HG03045 (cell line): ENCODE data around the gene CNOT1.
A peak's percentile ranks its signal among the peaks of the same experiment; 100 is the strongest.
"Not testable (repeated sequence)": the region's sequence is repeated elsewhere in the genome, so short reads cannot be mapped to it uniquely, and the experiment has no call there.

Experiments
- ATAC-seq: cut with Tn5 transposase; IDR thresholded peaks from one replicate; pipeline ENCODE4 v1.9.1; 2021; ENCODE audit warnings: mild to moderate bottlenecking, moderate library complexity; ENCODE audit not compliant: unreplicated experiment

Gene CNOT1

DNA sequence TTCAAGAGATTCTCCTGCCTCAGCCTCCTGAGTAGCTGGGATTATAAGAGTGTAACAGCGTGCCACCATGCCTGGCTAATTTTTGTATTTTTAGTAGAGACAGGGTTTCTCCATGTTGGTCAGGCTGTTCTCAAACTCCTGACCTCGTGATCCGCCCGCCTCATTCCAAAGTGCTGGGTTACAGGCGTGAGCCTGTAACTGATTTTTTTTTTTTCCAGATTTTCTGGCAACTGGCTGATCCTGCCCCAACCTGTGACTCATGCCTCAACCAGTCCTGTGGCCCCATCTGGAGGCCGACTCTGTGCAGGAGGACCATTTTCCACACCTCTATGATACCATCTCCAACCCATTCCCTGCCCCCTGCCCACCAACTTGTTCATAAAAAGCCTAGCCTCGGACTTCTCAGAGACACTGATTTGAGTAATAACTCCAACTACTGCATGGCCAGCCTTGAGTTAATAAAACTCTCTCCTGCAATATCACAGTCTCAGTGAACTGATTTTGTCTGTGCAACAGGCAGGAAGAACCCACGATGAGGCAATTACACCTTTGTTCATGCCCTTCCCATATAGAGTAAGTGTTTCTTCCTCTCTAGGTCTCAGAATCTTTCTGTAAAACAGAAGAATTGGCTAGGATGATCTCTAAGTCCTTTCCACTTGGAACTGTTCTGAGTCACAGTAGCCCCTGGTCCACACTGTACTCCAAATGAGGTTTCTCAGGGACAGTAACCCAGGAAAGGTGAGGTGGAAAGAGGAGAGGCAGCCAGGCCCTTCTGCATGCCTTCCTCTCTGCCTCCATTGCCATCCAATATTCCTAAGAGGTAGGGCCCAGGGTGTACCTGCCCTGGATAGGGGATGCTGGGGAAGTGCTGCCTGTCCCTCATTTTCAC is 8.8 kb upstream of the CNOT1 start:
- no peak for ATAC-seq

DNA sequence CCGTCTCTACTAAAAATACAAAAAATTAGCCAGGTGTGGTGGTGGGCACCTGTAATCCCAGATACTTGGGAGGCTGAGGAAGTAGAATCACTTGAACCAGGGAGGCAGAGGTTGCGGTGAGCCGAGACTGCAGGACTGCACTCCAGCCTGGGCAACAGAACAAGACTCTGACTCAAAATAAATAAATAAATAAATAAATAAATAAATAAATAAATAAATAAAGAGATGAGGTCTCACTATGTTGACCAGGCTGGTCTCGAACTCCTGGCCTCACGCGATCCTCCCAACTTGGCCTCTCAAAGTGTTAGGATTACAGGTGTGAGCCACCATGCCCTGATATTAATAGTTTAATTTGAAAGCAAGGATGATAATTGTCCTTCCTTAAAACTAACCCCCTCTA is 7.4 kb upstream of the CNOT1 start:
- not testable (repeated sequence) for ATAC-seq

DNA sequence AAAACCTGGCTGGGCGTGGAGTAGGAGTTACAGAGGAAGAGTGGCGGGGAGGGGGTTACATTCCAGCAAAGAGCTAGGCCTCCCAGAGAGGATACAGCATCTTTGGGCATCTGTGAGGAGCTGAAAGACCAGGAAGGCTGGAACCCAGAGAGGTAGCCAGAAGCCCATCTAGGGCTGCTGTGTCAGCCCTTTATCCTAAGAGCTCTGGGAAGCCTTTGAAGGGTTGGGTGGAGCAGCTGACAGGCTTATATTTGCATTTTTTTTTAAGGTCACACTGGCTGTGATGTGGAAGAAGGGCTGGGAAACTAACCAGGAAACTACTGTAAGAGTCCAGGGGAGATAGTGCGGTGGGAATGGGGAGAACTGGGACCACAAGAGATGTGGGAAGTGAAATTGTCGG is 6.8 kb upstream of the CNOT1 start:
- no peak for ATAC-seq

DNA sequence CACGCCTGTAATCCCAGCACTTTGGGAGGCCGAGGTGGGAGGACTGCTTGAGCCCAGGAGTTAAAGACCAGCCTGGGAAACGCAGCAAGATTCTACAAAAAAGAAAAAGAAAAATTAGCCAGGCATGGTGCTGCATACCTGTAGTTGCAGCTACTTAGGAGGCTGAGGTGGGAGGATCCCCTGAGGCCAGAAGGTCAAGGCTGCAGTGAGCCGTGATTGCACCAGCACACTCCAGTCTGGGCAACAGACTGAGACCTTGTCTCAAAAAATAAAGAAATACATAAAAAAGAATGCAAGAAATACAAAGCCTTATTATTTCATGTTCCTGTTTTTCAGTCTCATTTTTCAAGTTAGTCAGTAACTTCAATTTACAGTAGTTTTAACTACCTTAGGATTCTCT is 5.9 kb upstream of the CNOT1 start:
- no peak for ATAC-seq

DNA sequence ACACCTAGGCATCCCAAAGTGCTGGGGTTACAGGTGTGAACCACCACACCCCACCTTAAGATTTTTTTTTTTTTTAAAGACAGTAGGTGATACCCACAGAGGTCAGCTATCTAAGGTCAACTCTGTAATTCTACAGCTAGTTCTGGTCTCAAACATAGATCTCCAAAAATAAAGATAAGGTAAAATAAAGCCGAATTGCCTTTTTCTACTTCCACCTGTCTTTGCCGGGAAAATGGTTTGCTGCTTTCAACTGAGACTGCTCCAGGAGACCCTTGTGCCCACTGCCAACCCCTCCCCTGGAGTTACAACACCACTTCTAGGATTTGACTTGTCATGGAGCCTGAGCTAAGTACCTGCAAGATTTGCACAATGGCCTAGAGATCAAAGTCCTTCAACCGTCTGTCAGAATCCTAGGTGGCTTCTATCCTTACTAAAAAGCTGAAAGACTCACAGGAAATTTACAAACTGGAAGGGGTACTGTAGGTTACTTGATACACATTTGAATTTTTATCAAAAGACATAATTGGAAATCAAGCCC is 4.7 kb upstream of the CNOT1 start:
- ATAC-seq, result no peak

DNA sequence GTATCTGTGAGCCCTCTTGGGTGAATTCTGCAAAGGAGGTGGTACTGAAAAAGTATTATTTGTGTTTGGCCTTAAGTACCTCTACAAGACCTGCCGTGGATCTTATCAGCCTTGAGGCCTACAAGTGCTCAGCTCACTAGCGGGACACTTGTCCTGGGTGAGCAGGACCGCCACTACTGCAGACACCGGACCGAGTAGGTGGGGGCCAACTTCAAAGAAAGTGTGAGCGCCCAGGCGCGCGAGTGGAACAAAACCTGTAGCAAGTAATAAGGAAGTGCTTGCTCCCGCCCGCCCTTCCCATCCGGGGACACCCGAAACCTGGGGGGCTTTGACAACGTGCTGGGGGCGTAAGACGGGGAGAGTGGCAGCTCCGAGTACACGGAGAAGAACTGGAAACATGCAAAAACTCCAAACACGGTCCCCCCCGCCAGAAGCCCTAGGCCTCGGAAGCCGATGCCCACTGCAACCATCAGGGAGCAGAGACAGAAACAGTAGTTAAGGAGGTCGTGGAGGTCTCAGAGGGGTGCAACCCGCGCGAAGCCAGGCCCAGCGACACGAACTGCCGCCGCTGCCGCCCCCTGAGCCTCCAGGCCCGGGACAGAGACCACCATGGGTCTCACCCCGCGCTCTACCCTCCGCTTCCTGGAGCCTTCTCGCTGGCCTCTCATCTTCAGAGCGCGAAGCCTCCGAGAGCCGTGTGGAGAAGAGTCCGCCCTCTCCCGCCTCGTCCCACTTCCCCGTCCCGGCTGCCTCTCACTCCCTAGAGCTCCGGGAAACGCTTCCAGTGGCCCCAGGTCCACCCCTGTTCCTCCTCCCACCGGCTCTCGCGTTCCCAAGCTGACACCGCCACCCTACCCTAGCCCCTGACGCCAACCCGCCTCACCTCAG is 537 bp downstream of the CNOT1 start:
- ATAC-seq, result peak; percentile 5

DNA sequence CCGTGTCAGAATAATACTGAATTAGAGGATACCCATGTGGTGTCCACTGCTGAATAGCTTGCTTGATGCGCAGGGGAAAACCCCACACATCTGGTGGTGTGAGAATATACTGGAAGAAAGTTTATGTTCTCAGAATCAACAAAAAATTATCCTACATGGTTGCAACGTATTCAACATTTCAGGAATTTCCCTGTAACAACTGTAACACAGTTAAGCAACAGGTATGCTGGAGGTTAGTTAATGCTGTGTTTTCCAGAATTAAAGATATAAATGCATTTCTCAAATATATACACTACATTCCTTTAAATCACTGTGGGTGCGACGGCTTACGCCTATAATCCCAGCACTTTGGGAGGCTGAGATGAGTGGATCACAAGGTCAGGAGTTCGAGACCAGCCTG is 5.4 kb downstream of the CNOT1 start:
- no peak for ATAC-seq

DNA sequence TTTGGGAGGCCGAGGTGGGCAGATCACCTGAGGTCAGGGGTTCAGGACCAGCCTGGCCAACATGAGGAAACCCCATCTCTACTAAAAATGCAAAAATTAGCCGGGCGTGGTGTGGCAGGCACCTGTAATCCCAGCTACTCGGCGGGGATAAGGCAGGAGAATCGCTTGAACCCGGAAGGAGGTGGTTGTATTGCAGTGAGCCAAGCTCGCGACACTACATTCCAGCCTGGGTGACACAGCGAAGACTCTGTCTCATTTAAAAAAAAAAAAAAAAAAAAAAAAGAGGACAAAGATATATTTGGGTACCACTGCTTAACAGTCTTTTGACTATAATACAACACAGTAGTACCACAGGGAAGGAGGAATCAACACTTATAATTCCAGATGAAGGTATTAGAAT is 9.2 kb downstream of the CNOT1 start:
- ATAC-seq, result no peak

DNA sequence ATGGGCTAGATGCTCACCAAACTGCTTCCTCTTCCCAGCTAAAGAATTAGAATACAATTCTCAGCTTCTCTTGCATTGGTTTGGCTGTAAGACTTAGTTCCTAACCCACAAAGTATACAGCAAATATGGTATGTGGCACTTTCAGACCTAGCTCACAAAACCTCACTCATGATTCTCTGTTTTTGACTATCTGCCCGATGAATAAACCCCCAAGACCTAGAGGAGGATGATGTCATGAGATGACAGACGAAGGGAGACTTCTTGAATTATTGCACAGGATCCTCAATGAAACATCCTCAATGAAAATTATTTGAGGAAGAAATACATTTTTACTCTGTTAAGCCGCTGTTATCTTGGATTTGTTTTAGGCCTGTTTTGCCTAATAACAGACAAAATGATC is 14.3 kb downstream of the CNOT1 start:
- ATAC-seq, result no peak

DNA sequence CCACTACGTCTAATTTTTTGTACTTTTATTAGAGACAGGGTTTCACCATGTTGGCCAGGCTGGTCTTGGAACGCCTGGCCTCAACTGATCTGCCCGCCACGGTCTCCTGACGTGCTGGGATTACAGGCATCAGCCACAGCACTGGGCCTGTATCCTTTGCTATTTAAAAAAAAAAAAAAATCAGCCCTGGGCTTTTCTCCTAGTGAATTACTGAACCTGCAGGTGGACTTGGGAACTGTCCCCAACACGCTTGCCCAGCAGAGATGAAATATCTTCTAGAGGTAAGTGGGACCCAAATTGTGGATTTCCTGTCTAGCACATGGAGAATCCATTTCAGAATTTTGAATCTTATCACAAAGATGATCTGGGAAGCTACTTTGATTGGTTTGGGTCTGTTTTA is 14.8 kb downstream of the CNOT1 start:
- ATAC-seq, result no peak

DNA sequence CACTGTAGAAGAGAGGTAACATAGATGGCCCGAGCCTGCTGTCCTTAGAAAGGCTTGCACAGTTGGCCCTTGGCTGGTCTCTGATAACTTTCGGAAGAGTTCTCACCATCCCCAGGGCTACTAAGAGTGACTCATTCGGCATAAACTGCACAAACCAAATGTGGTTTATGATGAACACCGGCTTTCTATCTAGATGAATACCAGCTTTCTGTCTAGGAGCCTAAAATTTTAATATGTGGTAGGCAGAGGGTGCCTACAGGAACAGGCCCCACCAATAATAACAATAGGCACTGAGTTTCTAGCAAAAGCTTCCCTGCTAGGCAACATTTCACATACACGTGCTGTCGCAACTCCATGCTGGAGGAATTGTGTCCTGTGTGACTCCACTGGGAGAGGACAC is 15.4 kb downstream of the CNOT1 start:
- ATAC-seq, result no peak

DNA sequence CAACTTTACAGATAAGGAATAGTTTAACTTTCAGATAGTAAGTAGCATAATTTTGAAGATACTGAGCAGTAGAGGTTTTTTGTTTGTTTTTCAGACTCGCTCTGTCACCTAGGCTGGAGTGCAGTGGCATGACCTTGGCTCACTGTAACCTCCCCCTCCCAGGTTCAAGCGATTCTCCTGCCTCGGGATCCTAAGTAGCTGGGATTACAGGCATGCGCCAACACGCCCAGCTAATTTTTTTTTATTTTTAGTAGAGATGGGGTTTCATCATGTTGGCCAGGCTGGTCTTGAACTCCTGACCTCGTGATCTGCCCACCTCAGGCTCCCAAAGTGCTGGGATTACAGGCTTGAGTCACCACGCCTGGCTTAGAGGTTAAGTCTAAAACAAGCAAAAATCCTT is 16.7 kb downstream of the CNOT1 start:
- not testable (repeated sequence) for ATAC-seq

DNA sequence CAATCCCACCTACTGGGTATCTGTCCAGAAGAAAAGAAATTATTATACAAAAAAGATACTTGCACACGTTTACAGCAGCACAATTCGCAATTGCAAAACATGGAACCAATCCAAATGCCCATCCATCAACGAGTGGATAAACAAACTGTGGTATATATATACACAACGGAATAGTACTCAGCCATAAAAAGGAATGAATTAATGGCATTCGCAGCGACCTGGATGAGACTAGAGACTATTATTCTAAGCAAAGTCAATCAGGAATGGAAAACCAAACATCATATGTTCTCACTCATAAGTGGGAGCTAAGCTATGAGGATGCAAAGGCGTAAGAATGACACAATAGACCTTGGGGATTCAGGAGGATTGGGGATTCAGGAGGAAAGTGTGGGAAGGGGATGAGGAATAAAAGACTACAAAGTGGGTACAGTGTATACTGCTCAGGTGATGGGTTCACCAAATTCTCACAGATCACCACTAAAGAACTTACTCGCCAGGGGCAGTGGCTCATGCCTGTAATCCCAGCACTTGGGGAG is 21.0 kb downstream of the CNOT1 start:
- no peak for ATAC-seq

DNA sequence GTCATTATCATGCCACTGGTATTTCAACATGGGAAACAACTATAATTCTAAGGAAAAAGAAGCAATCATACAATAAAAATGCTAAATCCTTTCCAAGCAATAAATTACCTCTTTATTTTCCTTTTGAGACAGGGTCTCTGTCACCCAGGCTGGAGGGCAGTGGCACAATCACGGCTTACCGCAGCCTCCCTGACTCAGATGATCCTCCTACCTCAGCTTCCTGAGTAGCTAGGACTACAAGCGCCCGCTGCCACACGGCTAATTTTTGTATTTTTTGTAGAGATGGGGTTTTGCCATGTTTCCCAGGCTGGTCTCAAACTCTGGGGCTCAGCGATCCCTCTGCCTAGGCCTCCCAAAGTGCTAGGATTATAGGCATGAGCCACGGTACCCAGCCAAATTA is 24.1 kb downstream of the CNOT1 start:
- no peak for ATAC-seq

DNA sequence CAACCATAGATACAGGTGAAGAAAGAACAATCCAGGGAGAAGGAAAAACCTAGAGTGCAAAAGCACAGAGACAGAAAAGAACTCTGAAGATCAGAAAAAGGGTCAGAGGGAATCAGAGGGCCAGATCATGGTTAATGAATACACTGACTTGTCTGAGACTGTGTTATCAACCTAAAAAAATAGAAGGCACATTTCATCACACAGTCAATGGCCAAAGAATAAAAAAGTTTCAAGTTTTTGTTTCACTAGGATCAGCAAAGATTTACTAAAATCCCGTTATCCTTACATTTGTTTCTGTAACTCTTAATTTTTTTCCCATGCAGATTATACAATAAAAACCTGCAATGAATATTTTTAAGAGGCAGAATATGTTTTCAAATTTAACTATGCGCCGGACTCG is 38.5 kb downstream of the CNOT1 start:
- ATAC-seq, result no peak

DNA sequence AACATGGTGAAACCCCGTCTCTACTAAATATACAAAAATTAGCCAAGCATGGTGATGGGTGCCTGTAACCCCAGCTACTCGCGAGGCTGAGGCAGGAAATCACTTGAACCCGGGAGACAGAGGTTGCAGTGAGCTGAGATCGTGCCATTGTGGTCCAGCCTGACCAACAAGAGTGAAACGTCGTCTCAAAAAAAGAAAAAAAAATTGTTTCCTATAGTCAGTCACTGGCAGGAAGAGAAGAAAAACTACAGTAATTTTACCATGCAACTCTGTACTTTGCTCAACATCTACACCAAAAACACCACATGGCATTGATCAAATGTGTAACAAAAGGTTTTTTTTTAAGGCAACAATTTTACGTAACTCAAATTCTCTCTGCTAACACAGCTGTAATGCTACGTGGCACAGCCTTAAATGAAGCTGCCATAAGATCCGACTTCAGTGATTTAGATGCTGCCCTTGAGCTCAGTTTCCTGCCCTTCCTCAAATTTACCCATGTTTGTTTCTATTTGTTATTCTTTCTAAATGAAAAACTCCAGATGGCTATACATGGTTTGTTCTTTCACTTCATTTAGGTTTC is 40.2 kb downstream of the CNOT1 start:
- ATAC-seq, result no peak

DNA sequence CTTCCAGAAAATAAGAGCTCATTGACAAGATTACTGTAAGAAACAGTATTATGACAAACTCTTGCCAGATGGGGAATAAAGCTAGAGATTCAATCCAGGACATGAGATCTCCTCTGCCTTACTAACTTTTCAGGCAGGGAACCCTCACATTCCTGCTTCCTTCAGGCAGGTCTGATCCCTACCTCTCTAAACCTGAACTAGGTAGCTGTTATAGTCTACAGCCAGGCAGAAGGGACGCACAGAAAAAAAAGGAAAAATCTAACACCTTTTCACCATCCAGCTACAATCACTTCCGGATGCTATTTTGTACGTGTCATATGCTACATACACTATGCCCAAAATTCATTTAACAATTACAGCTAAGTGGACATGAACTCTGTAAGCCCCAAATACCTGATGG is 41.2 kb downstream of the CNOT1 start:
- no peak for ATAC-seq

DNA sequence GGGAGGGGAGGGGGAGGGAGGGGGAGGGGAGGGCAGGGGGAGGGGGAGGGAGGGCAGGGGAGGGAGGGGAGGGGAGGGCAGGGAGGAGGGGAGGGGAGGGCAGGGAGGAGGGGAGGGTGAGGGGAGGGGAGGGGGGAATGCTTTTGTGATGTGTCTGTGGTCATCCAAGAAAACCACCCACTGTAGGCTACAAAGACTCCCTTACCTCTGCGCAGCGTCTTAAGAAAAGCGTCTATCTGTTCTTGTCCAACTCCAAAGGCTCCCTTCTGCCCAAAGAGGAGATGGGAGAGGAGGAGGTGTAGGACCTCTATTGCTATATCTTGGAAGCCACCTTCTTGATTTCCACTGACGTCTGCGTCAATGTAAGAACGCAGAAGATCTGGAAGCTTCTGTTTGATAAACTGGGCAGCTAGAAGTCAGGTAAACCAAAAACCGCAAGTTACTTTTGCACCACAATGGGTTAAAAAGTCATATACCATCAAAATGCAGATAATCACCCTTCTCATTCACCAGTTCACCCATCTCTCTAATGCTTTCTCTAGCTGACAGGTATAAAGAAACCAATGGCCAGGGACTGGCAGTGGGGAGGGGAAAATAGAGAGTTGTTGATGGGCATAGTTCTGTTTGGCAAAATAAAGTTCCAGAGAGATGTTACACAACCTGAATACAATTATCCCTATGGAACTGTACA is 43.1 kb downstream of the CNOT1 start:
- no peak for ATAC-seq

DNA sequence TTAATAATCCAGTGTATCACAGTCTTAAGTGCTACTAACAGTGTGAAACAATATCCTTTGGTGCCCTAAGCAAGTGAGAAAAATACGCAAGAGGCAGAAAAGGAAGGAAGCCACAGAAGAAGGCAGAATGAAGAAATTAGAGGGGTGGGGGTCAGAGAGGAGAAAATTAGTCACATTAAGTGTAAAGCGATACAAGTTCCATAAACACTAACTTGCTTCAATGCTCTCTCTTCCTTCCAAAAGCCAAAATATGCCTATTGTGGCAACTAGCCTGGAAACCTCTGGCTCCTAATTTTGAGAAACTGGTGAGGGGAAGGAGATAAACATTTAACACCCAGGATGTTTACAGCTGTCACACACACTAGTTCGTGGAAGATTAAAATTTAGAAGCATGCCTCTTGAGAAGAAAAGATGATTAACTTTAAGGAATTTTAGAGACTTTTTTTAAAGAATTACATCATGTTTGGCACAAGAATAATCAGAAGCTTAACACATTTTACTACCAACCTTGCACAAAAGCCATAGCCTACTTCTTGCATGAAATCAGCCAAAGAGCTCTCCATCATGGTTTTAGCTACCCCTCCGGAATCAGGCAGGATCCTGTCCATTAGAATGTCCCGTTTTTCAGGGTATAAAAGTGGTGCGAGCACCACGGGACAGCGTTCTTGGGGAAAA is 44.7 kb downstream of the CNOT1 start:
- ATAC-seq, result no peak
